ENCODE data around the gene SYNE2.

DNA sequence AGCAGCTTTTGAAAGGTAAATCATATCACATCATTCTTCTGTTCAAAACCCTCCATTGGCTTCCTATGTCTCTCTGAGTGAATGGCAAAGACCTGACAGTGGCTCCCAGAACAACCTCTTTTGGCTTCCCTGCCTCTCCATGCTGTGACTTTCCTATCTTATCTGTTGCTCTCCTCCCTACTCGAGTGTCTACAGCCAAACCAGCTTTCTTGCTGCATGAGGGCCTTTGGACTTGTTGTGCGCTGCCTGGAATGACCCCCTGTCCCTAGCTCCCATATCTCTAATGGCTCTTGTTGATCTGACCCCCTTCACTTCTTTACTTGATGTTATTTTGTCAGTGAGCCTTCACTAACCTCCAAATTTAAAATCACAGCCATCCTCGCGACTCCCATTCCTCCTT is 2.5 kb downstream of the SYNE2 start:
- TF ChIP-seq, protein P1, sequence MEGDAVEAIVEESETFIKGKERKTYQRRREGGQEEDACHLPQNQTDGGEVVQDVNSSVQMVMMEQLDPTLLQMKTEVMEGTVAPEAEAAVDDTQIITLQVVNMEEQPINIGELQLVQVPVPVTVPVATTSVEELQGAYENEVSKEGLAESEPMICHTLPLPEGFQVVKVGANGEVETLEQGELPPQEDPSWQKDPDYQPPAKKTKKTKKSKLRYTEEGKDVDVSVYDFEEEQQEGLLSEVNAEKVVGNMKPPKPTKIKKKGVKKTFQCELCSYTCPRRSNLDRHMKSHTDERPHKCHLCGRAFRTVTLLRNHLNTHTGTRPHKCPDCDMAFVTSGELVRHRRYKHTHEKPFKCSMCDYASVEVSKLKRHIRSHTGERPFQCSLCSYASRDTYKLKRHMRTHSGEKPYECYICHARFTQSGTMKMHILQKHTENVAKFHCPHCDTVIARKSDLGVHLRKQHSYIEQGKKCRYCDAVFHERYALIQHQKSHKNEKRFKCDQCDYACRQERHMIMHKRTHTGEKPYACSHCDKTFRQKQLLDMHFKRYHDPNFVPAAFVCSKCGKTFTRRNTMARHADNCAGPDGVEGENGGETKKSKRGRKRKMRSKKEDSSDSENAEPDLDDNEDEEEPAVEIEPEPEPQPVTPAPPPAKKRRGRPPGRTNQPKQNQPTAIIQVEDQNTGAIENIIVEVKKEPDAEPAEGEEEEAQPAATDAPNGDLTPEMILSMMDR (IDR thresholded peaks at IDR 0.05; ENCODE audit: poor library complexity, severe bottlenecking), result no peak
- TF ChIP-seq EZH2 (IDR thresholded peaks at IDR 0.05; ENCODE audit: borderline replicate concordance, insufficient read depth, low read length, poor library complexity, severe bottlenecking), result no peak
- no peak for TF ChIP-seq POLR2AphosphoS5 (IDR thresholded peaks at IDR 0.05)
- TF ChIP-seq MXI1 (conservative IDR thresholded peaks at IDR 0.05; ENCODE audit: poor library complexity, severe bottlenecking), result no peak
- no peak for TF ChIP-seq EP300 (conservative IDR thresholded peaks at IDR 0.05; ENCODE audit: poor library complexity, severe bottlenecking)
- no peak for TF ChIP-seq RAD21 (conservative IDR thresholded peaks at IDR 0.05)

Data from neural cell (in vitro differentiated cells).